Lung (tissue), 12 donors: ENCODE measurements around the gene WDR64. TPM values are rescaled to one million over a fixed set of nuclear protein-coding genes. Genes with fewer than 3 reads are reported as not detected.

Source experiments
- ATAC-seq: fragments of 200-7000 bp; cut with Tn5 transposase; one replicate; pipeline ENCODE4 v1.9.1; 2020; ENCODE audit warnings: moderate number of reproducible peaks; ENCODE audit not compliant: insufficient read depth, low FRiP score
- DNase-seq, 3 donors: peaks; one replicate each; pipeline ENCODE4 v3.0.0-alpha.2; 2013 to 2017
- H3K27ac ChIP-seq, 2 donors: one replicate each; pipeline ENCODE4 v1.5.1; 2013; ENCODE audit warnings: mild to moderate bottlenecking in 2 of 2, moderate library complexity in 2 of 2, control low read depth in 1 of 2, inconsistent platforms in 1 of 2, low read depth in 1 of 2, low read length in 1 of 2
- H3K27me3 ChIP-seq, 3 donors: one replicate each; pipeline ENCODE4 v1.5.1; 2013; ENCODE audit warnings: low read length in 2 of 3; ENCODE audit not compliant: control insufficient read depth in 3 of 3, insufficient read depth in 3 of 3
- H3K36me3 ChIP-seq, 4 donors: one replicate each; pipeline ENCODE4 v1.5.1; 2013; ENCODE audit warnings: low read length in 4 of 4, mild to moderate bottlenecking in 1 of 4, moderate library complexity in 1 of 4; ENCODE audit not compliant: control insufficient read depth in 4 of 4, insufficient read depth in 4 of 4
- H3K4me1 ChIP-seq, 5 donors: one replicate each; pipeline ENCODE4 v1.5.1; 2013; ENCODE audit warnings: low read length in 5 of 5, mild to moderate bottlenecking in 2 of 5, moderate library complexity in 1 of 5; ENCODE audit not compliant: control insufficient read depth in 5 of 5, insufficient read depth in 5 of 5
- H3K4me3 ChIP-seq: one replicate; pipeline ENCODE4 v1.5.1; 2013; ENCODE audit warnings: mild to moderate bottlenecking, control low read depth, moderate library complexity
- H3K9ac ChIP-seq, 2 donors: one replicate each; pipeline ENCODE4 v1.5.1; 2013; ENCODE audit warnings: low read length in 2 of 2, control low read depth in 1 of 2; ENCODE audit not compliant: insufficient read depth in 1 of 2
- H3K9me3 ChIP-seq, 4 donors: one replicate each; pipeline ENCODE4 v1.5.1; 2013; ENCODE audit warnings: low read length in 3 of 4, mild to moderate bottlenecking in 1 of 4, moderate library complexity in 1 of 4; ENCODE audit not compliant: control insufficient read depth in 4 of 4, insufficient read depth in 3 of 4
- CTCF ChIP-seq: IDR thresholded peaks from 2 replicates; pipeline ENCODE4 v1.5.1; 2012; ENCODE audit warnings: mild to moderate bottlenecking; ENCODE audit errors: control extremely low read depth, extremely low read depth
- WGBS, 2 donors: extraction: QIAGEN DNeasy Blood & Tissue Kit; methylation state at CpG; one replicate each; pipeline ENCODE4 v1.1.7; 2013; 5-methylcytosine and 5-hydroxymethylcytosine counted together
- polyA plus RNA-seq, 2 donors: library from polyadenylated mRNA; stranded (reverse); fragments of 200-250 nt; gene quantifications; one replicate each; pipeline ENCODE4 v1.2.1, GENCODE V29; 2013
- total RNA-seq, 2 donors: library from RNA; depleted of rRNA in 1 of 2; stranded (reverse); fragments of >200 nt in 1 of 2; gene quantifications; one replicate each; pipeline ENCODE4 v1.2.1, GENCODE V29; 2014 to 2021
- donor health status: control.
- donor health status: control.
- donor health status: Bipolar disorder and iron deficiency.
- donor health status: healthy.
- donor health status: DM: yes; HTN: yes; CAD: no.

WDR64 gene
- total and polyA plus RNA-seq, 4 donors: not detected

GRCh38 chr1:241716915-241717656, 65.0 kb downstream of the WDR64 start:
- ATAC-seq: no peak
- Histone ChIP-seq H3K9ac (no peak overlapping the region), H3K27me3 (peaks cover 0 to 37% (median 0%) of the 10 kb centered on the region in 3 donors), H3K36me3 (no peaks in the 10 kb centered on the region), H3K9me3 (no peaks in the 10 kb centered on the region), H3K4me1 (no peaks in the 10 kb centered on the region), H3K4me3 (no peak overlapping the region), H3K27ac (no peak overlapping the region)
- no peak for TF ChIP-seq CTCF
- WGBS, 2 donors: 71 to 76% methylated on average over 6 of the region's 6 CpGs
- no peak for DNase-seq

DNA sequence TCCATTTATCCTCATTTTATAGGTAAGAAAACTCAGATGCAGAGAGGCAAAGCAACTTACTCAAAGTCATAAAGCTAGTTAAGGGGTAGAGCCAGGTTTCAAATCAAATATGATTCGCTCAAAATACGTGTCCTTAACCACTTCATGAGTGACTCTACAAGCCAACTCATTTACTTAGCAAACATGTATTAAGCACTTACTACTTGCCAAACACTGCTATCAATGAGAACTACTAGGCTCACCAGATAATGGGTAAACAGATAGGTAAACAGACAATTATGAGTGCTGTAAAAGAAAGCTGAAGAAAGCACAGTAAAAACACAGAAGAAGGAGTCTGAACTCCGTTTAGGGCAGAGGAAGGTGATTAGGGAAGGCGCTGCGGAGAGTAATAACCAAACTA, 65.9 kb downstream of the WDR64 start:
- Histone ChIP-seq H3K4me1 (no peaks in the 10 kb centered on the region), H3K27me3 (peaks cover 0 to 39% (median 0%) of the 10 kb centered on the region in 3 donors), H3K4me3 (no peak overlapping the region), H3K9ac (no peak overlapping the region), H3K36me3 (no peaks in the 10 kb centered on the region), H3K9me3 (no peaks in the 10 kb centered on the region), H3K27ac (no peak overlapping the region)
- DNase-seq (no peak), ATAC-seq (peak; percentile 19)
- no peak for TF ChIP-seq CTCF
- 57 to 73% methylated on average over 5 of the region's 5 CpGs for WGBS, 2 donors

DNA sequence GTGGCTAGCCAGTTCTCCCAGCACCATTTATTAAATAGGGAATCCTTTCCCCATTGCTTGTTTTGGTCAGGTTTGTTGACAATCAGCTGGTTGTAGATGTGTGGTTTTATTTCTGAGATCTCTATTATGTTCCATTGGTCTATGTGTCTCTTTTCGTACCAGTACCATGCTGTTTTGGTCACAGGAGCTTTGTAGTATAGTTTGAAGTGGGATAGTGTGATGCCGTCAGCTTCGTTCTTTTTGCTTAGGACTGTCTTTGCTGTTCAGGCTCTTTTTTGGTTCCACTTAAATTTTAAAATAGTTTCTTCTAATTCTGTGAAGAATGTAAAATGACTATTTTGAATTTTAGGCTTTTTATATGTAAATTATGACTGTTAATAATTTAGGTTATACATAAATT, 68.9 kb downstream of the WDR64 start:
- Histone ChIP-seq H3K36me3 (no peaks in the 10 kb centered on the region), H3K9ac (no peak overlapping the region), H3K9me3 (no peaks in the 10 kb centered on the region), H3K27ac (no peak overlapping the region), H3K27me3 (peaks cover 0 to 23% (median 0%) of the 10 kb centered on the region in 3 donors), H3K4me1 (no peaks in the 10 kb centered on the region), H3K4me3 (no peak overlapping the region)
- 91 to 92% methylated on average over 3 of the region's 3 CpGs for WGBS, 2 donors
- ATAC-seq (no peak), DNase-seq (no peak)
- no peak for TF ChIP-seq CTCF
